Right ventricle myocardium superior (tissue), 1 donor: Measurements from ENCODE around the gene CHRNA7. TPM values are rescaled to one million over a fixed set of nuclear protein-coding genes. Genes with fewer than 3 reads are reported as not detected.
A peak's percentile ranks its signal among the peaks of the same experiment; 100 is the strongest.

Experiments
- ATAC-seq: fragments of 200-7000 bp; cut with Tn5 transposase; one replicate; pipeline ENCODE4 v1.9.1; 2020; ENCODE audit warnings: mild to moderate bottlenecking; ENCODE audit not compliant: poor library complexity
- DNase-seq: peaks from one replicate; pipeline ENCODE4 v3.0.0-alpha.2; 2020
- intact Hi-C: fragments of 100-400 bp; cut with DNase I; formaldehyde crosslinking; loops from one replicate; pipeline ENCODE4 v1.11.2; 2022
- total RNA-seq: library from RNA; stranded (reverse); fragmentation: NEBNext Ultra II Directional; extraction: Animal tissue kit (Norgen Biotek cat#: 25700); gene quantifications from one replicate; pipeline ENCODE4 v1.2.1, GENCODE V29; 2021
- donor health status: DM: no; HTN: yes; CAD: no; lungs with severe emphysema.

CHRNA7 gene
- total RNA-seq, 1 donor from 2014 or later = 1.3 TPM

- DNase-seq (no peak), ATAC-seq (no peak)
- intact Hi-C loops = no loop called here
These were observed 27.6 kb downstream of the CHRNA7 start for GRCh38 chr15:32057876-32058425.

DNA sequence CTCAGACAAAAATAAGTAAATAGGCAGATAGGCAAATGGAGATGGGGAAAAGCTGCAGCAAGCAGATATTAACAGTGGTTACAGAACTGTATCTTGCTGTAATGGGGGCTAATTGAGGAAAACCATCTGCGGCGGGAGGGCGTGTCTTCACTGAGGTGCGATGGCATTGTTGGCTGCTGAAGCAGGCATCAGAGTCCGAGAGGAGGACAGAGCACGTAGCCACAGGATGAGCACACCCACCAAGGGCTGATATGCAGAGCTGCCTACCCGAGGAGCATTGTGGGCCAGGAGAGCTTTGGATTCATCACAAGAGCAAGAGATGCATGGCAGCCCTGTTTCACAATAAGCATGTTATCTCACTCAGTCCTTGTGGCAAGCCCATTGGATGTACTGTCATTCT, 30.4 kb downstream of the CHRNA7 start:
- DNase-seq = no peak
- intact Hi-C loops = no loop called here
- ATAC-seq = no peak

GRCh38 chr15:32067115-32067514, 36.8 kb downstream of the CHRNA7 start:
- ATAC-seq (no peak), DNase-seq (no peak)
- intact Hi-C loops = no loop called here

DNA sequence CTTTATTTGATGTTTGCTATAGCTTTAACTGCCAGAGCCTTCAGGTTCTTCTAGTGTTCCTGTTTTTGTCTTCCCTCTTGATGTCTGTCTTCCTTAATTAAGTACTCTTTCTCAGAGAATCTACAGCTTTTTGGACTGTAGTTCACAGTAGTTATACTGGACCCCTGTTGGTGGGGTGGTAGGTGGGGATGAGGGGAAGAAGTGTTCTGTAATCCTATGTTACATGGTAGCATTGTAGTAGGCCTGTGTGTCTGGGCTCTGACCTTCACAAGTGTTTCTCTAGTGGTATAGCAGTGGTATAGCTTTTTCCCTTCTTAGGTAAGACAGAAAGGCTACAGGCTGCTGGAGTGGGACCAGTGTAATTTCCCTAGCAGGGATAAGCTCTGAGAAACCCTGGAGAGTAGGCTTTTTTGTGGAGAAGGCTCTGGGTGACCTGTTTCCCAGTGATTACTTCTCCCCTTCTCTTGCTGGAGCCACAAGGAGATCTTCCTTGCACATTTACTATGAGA, 59.6 kb downstream of the CHRNA7 start:
- intact Hi-C loops = no loop called here
- no peak for DNase-seq
- ATAC-seq = no peak

GRCh38 chr15:32091505-32092380, 61.4 kb downstream of the CHRNA7 start:
- ATAC-seq (no peak), DNase-seq (no peak)
- intact Hi-C loops = no loop called here

- intact Hi-C loops = no loop called here
- no peak for DNase-seq
- ATAC-seq = no peak
These were observed 65.9 kb downstream of the CHRNA7 start for GRCh38 chr15:32096213-32096612.

DNA sequence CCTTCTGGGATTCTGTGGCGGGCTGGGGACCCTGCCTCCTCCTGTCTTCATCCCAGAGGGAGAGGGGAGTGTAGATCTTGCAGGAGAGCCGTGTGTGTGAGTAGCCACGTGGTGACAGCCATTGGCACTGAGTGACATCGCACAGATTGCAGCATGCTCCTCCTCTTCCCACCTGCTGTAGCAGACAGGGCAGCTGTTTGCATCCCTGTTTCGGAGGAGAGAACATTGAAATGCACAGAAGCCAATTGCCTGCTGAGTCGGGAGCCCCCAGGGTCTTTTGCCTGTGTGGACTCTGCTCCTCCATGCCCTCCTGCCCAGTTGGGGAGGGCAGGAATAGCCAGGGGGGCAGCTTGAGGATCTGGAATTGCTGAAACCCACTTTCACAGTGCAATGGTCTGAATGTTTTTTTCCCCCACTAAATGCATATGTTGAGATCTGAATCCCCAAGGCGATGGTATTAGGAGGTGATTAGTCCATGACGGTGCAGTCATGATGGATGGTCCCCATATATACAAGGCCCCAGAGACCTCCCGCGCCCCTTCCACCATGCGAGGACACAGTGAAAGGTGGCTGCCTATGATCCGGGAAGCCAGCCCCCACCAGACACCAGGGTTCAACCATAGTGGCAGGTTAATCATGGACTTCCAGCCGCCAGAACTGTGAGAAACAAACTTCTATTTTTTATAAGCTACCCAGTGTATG, 66.8 kb downstream of the CHRNA7 start:
- intact Hi-C loops = no loop called here
- DNase-seq = no peak
- no peak for ATAC-seq

DNA sequence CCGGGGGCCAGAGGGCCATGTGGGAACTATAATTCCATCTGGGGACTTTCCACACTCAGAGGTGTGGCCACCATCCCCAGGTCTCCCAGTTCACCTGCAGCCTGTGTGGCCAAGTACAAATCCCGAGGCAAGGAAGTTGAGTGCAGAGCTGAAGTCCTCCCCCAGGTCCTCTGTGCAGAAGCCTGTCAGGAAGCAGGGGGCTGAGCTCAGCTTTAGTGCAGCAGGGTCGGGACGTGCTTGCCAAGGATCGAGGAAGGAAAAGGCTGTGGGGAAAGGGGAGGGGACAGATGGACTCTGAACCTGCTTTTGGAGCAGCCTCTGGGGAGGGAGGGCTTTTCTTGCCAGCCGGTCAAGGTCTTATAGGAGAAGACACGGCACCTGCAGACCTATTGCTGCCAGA, 67.7 kb downstream of the CHRNA7 start:
- no peak for ATAC-seq
- DNase-seq = no peak
- intact Hi-C loops = no loop called here

DNA sequence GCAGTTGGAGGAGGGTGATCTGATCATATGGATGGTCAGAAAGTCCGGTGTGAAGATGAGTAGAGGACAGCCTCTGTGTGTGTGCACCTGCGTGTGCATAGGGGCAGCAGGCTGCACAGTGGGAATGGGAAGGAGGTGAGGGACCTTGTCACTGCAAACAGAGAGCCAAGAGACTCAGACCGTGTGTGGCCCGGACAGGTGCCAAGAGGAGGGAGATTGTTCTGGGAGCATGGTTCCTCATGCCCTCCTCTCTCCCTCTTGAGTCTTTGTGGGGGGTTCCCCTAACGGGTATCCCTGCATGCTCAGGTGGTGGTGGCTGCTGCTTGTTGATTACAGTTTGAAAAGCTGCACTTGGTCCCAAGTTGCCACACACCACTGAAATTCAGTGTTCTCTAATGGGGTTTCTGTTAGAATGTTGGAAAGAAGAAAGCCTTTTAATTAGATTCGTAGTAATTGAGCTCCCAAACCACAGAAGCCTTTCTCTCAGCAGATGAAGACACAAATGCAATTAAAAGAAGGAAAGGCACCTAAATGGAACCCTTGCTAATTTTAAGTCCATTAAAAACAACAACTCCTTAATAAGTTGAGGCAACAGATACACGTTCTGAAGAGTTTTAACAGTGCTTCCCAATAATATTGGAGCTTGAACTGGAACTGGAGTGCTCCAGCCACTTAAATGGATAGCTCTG, 68.9 kb downstream of the CHRNA7 start:
- intact Hi-C loops = no loop called here
- DNase-seq (no peak), ATAC-seq (no peak)

GRCh38 chr15:32099956-32100684, 69.8 kb downstream of the CHRNA7 start:
- peak; percentile 71 for ATAC-seq
- intact Hi-C loops = no loop called here
- DNase-seq = no peak

GRCh38 chr15:32104061-32104995, 74.0 kb downstream of the CHRNA7 start:
- no peak for DNase-seq
- ATAC-seq = peak; percentile 53
- intact Hi-C loops = no loop called here

DNA sequence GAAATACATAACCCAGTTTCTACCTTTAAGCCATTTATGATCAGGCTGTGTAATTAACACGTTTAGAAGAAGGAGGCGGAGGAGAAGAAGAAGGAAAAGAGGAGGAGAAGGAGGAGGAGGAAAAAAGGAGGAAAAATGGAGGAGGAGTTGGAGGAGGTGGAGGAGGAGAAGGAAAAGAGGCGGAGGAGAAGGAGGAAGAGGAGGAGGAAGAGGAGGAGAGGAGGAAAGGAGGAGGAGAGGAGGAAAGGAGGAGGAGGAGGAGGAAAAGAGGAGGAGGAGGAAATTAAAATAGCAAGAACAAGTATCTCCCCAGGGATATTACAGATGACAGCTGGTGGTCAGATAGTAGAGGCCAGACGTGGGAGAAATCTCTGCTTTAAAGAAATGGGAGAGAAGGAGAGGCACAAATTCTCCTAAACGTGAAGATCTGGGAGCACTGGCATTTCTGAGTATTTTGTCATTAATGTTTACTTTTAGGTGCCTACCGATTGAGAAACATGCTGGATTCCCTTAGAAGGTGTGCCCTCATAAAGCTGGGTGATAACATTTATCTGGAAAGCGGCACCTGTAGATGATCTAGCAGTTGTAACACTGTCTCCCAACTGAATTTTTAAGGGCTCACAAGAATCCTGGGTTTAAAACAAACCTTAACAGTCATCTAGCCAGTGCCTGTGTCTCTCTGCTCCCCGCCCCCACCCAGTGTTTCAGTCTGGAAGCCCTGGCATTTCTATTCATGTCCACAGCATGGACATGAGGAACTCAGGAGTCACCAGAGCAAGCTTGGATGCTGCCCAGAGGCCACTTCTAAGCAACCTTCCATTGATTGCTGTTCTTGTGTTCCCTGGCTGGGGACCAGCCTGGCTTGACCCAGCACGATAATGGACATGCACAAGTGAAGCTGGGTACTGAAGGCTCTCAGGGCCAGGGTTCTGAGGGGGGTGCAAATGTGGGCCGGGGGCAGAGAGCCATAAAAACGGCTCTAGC, 75.2 kb downstream of the CHRNA7 start:
- DNase-seq (peak; percentile 75), ATAC-seq (peak; percentile 93)
- intact Hi-C loops = no loop called here

DNA sequence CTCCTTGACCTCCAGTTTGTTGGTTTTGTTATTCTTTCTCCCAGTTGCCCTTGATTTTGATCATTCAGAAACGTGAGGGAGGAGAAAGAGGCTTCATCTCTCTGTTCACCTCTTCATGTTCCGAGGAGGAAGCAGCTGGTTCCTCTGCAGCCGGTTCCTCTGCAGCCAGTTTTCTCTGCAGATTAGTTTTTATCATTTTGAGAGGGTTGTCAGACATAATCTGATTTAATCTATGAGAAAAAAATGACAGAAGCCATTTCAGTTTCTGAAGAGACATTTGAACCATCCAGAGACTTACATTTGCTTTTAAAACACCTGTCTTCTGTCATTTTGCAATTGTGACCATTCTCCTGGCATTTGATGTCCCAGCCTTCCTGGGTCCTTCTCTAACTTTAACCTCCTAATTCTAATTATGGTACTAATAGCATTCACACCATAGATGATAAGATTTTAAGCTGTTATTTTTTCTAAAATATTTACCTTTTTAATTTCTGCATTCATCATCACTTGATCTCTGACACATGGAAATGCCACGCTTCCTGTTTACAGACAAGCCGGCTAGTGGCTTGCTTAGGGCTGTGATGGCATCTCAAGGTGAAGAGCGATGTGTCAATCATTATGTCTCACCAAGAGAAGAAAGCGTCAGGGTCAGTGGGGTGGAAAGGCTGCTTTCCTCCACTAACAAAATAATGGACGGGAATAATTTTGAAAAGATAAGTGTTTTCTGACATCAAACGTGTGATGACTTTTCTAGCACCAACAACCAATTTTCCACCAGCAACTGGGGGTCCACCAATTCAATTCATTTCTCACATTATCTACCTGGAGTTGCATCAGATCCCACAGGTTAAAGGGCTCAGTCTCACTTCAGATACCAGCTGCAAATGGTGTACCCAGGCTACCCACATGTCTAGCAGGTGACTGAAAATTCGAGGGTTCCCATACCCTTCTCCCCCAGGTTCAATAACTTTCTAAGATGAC, 76.4 kb downstream of the CHRNA7 start:
- intact Hi-C loops = no loop called here

DNA sequence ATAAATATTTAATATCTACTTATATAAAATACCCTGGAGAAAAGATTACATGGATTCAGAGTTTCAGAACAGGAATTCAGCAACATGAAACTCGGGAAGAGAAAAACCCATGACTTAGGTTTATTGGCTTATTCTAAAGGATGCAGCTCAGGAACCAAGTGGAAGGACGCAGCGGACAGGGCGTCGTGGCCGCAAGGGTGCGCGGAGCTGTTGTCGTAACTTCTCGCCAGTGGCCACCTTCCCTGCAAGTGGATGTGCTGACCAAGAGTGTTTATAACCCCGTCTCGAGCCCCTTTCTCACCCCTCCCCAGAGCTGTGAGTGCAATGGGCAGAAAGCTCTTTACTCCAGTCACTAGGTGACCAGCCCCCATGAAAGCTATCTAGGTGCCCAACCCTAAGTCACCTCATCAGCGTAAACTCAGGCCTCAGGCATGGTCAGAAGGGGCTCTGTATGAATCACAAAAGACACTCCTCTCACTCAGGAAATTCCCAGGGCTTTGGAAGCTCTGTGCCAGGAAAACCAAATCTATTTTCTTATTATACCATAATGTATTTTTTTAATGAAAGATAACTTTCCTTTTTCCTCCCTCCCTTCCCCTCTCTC, 77.3 kb downstream of the CHRNA7 start:
- ATAC-seq = no peak
- intact Hi-C loops = no loop called here
- DNase-seq = no peak

More for the DNA sequence above, 76.4 kb downstream of the CHRNA7 start:
- no peak for DNase-seq
- no peak for ATAC-seq

GRCh38 chr15:32108661-32109060, 78.3 kb downstream of the CHRNA7 start:
- ATAC-seq (no peak), DNase-seq (no peak)
- intact Hi-C loops = no loop called here
